ENCODE results near the gene METTL22.
A peak's percentile ranks its signal among the peaks of the same experiment; 100 is the strongest.
"Not testable (repeated sequence)": the region's sequence is repeated elsewhere in the genome, so short reads cannot be mapped to it uniquely, and the experiment has no call there.

METTL22 gene

DNA sequence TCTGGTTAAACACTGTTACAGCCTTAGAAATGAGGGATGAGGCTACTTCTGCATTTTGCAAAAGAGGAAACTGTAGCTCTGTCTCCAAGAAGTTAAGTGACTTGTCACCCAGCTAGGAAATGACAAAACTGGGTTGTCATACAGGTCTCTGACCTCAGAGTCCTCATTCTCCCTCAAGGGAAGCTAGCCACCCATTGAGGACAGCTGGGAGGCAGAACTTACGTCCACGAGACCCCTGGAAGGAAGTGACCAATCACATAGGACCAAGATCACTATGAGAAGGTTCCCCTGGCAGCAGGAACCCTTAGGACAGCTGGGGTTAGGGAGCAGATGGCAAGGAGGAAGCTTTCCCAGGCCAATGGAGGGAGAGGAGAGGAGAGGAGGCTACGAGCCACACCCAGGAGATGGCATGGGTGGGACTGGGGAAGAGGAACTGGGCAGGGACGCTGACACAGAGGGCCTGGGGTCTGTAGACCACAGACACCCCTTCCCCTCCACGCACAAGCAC is 11.2 kb downstream of the METTL22 start:
- no peak for DNase-seq (ENCODE audit: low spot score)

DNA sequence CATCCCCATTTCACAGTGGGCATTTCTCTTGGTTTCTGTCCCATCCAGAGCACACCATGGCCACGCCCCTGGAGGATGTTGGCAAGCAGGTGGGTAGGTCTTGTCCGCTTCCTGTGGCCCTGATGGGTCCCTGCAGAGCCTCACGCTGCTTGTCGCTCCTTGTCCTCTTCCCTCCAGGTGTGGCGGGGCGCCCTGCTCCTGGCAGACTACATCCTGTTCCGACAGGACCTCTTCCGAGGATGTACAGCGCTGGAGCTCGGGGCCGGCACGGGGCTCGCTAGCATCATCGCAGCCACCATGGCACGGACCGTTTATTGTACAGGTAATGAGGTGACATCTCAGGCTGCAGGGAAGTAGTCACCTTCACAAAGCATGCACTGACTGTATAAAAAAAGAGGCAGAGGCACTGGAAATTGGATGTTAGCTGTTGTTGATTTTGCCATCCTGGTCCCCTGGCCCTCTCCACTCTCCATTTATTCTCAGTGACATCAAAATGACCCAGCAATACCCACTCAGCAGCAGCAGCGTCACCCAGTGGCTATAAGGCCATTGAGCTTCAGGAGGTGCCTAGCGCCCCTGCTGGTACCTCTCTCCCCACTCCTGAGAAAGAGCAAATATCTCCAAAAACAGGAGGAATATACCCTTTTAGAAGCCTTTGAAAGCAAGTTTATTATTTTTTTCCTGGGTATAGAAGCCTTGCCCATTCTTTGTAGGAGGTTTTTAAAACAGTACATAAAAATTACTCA is 13.7 kb downstream of the METTL22 start:
- DNase-seq (ENCODE audit: low spot score) = no peak

DNA sequence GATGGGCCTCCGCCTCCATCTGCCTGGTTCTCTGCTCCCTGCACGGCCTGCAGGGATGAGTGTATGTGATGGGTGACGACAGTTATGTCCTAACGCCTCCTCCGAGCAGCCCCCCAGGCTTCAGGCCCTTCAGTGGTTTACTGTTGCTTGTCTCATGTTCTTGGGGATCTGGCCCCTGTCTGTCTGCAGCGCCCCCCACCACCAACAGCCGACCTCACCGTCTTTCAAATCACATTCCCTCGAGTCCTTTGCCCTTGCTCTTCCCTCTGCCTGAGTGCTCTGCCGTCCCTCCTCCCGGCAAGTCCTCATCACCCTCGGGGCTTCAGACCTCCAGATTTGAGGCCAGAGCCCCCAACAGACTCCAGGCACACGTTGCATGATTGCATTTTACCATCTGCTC is 18.2 kb downstream of the METTL22 start:
- DNase-seq (ENCODE audit: low spot score) = no peak

DNA sequence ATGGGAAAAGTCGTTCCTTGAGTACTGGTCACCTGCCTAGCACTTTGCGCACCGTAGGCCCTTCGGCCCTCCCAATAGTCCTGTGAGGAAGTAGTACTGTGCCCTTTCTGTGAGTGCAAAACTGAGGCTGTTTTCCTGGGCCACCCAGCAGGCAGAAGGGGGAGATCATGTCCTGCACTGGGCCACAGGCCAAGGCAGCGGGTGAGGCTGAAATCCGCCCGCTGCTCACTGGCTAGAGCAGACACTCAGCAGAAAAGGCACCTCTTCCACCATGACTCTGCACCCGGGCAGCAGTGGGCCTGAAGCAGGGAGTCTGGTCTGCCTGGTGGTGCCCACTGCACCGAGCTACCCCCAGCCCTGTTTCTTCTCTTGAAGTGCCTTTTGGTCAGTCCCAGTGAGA is 20.2 kb downstream of the METTL22 start:
- no peak for DNase-seq (ENCODE audit: low spot score)

DNA sequence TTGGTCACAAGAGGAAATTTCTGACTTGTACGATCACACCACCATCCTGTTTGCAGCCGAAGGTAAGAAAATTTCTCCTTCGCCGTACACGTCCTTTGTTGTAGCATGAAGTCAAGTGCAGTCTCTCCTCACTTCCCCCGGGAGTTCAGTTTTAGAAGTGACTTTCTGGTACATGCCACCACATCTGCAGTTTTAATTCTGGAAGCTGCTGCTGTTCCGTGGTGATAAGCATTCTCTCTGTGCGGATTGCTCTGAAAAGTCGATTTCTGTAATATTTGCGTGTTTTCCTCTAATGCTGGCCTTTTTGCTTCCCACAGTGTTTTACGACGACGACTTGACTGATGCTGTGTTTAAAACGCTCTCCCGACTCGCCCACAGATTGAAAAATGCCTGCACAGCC is 20.6 kb downstream of the METTL22 start:
- DNase-seq (ENCODE audit: low spot score) = no peak

DNA sequence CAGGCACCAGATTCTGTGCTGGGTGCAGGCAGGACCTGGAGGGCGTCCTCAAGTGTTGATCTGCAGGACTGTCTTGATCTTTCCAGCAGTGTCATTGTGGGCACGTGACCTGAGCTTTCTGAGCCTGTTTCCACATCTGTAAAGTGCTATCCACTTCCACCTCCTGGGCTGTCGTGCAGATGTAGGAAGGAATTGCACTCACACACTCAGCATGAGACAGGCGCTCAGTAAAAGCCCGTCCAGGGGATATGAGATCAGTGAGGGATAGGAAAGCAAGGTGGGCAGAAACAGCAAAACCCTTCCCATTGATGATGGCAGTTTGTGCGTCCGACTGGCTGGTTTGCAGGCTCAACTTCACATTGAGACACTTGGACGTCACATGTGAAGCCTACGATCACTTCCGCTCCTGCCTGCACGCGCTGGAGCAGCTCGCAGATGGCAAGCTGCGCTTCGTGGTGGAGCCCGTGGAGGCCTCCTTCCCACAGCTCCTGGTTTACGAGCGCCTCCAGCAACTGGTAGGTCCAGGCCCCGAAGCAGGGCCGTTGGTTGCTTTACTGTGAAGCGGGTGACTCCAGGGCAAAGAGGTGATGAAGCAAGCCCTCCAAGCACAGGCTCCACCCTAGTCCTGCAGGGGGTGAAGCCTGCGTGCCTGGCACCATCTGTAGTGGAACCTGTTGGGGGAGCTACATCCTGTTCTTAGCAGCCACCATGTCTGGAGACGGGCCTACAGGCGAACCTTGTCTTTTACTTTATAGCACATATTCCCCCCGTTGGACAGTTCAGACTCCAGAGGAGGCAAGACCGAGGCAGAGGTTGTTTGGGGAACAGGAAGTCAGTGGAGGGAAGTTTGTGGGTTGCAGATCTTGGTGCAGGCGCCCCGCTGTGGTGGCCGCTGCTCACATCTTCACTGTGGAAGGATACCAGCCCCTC is 23.0 kb downstream of the METTL22 start:
- DNase-seq (ENCODE audit: low spot score) = no peak

DNA sequence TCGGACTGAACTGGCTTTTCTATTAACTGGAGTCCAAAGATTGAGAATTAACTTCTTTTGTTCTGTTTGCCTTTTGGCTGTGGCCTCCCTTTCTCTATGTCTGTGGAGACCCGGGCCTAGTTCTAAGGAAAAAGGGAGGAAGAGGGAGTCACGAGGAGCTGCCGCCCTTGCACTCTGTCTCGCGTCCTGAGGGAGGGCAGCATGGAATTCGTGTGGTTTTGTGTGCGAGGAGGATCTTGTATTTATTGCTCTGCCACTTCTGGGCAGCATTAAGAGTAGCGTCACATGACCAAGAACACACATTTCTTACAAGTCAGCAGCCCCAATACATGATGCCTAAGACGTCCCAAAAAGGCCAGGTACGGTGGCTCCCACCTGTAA is 23.6 kb downstream of the METTL22 start:
- DNase-seq (ENCODE audit: low spot score) = no peak

DNA sequence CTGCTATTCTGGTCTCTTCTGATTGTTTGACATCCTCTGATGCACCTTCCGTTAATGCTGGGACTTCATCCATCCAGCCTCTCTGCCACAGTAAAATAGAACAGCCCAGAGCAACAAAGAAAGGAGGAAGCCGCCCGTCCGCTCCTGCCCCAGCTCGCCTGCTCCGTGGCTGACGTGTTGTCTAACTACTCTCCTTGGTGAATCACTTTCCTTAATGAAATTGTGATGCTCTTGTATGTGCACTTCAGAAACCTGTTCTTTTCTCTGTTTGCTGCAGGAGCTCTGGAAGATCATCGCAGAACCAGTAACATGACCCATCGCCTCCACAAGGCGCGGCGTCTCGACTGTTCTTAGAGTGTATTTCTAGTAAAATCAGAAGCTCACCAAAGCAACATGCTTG is 24.3 kb downstream of the METTL22 start:
- no peak for DNase-seq (ENCODE audit: low spot score)

DNA sequence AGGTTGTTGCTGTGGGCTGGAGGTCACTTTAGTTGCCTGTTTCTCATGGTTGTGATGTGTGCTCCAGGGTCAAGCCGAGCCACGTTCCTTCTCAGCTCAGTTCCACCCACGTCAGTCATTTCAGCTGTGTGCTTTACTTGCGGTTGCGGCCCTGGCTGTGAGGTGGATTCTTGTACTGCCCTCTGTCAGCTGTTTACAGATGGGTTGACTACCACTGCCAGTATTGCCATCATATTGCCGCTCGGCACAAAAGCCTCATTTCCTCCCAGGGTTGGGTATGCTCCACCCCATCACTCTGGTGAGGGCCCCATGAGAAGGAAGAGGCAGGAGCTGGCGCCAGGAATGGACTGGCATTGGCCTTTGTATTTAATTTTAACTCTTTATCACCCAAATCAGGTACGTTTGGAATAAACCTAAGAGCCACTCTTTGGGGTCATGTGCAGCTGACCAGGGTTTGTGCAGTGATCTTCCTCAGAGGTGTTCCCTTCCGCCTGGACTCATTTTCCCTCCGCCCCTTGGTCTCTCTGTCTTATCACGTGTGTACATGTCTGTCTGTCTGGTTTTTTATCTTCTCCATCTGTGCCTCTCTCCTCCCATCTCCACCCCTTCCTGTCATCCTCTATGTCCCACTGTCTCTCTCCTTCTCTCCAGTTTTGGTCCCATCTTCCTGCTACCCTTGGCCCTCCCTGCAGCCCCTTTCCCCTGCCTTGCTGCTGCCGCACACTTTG is 25.0 kb downstream of the METTL22 start:
- no peak for DNase-seq (ENCODE audit: low spot score)

DNA sequence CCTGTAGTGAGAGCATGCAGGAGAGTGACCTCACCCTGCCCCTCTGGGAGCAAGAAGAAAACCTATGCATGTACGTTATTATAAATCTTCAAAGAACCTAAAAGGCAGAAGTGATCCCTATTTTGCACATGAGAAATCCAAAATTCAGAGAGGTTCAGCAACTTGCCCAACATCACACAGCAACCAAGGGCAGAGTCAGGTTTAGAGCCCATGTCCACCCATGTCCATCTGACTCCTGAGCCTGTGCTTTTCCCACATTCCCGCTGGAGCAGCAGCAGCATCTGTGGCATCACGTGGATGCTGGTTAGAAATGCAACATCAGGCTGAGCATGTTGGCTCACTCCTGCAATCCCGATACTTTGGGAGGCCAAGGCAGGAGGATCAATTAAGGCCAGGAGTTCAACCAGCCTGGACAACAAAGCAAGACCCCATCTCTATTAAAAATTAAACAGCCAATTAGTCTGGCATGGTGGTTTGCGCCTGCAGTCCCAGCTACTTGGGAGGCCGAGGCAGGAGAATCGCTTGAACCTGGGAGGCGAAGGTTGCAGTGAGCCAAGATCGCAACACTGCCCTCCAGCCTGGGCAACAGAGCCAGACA is 26.3 kb downstream of the METTL22 start:
- no peak for DNase-seq (ENCODE audit: low spot score)

DNA sequence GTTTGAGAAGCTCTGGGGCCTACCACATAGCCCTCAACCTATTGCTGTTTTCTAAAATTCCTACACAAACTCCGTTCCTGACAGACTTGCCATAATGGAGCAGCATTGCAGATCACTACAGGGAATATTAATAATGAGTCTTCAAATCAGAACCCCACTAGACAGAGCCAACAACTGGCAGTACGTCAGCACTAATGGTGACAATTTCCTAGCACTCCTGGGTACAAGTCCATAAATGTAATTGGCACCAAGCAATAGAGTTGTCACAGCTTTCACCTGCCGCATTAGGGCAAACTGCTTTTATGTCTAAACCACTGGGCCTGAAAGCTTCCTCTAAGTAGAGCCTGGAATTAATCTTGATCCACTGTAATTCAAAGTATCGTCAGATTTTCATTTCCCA is 27.4 kb downstream of the METTL22 start:
- DNase-seq (ENCODE audit: low spot score) = no peak

DNA sequence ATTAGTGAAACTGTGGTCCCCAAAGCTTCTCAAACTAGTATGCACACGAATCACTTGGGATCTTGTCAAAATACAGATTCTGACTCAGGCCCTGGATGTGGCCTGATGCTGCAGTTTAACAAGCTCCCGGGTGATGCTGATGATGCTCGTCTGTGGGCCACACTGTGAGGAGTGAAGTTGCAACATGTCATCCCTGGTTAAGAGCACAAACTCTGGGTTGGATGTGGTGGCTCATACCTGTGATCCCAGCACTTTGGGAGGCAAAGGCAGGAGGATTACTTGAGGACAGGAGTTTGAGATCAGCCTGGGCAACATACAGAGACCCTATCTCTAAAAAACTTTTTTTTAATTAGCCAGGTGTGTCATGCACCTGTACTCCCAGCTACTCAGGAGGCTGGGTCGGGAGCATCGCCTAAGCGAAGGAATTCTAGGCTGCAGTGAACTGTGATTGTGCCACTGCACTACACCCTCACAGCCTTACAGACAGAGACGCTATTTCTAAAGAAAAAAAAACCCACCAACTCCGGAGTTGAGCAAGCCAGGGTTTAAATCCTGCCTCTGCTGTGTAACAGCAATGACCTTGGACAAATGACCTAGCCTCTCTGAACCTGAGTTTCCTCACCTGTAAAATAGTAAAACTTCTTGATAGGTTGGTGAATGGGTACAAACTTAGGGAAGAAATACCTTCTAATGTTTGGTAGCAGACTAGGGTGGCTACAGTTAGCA is 28.5 kb downstream of the METTL22 start:
- DNase-seq (ENCODE audit: low spot score) = no peak

DNA sequence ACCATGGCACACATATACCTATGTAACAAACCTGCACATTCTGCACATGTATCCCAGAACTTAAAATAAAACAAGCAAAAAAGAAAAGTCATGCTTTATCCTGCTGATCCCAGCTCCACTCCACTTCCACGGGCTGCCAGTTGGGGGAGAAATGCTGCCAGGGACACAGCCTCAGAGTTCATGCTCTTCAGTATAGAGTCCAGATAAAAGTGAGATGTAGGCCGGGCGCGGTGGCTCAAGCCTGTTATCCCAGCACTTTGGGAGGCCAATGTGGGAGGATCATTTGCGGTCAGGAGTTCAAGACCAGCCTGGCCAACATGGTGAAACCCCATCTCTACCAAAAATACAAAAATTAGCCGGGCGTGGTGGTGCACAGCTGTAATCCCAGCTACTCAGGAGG is 30.5 kb downstream of the METTL22 start:
- not testable (repeated sequence) for DNase-seq (ENCODE audit: low spot score)

DNA sequence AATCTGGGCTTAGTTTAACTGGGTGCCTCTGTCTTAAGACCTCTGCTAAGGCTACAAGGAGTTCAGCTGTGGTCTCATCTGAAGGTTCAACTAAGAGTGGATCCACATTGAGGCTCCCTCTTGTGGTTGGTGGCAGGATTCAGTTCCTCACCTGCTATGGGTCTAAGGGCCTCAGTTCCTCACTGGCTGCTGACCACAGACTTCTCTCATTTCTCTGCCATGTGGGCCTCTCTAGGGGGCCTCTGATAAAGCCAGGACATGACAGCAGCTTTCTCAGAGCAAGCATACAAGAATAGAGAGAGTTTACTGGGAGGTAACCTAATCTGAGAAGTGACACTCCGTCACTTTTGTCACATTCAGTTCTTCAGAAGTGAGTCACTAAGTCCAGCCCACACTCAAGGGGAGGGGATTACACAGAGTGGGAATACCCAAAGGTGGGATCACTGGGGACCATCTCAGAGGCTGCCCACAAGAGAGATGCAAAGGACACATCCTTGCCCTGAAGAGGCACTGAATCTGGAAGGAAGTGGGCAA is 33.8 kb downstream of the METTL22 start:
- peak; percentile 44 for DNase-seq (ENCODE audit: low spot score)

DNA sequence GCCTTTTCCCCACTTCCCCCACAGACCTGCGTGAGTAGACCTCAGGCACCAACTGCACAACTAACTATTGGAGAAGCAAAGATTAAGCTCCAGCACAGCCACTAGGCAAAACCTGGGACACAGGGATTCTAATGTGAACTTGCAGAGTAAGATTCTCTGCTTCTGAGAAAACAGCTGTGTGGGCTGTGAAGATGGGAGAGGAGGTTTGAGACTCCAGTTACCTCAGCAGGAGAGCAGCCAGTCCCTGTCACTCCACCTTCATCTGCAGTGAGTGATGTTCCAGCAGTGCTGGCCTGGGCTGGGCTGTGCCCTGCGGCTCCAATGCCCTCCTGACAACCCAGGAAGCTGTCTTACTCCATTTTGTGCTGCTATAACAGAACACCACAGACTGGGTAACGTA is 34.9 kb downstream of the METTL22 start:
- no peak for DNase-seq (ENCODE audit: low spot score)

DNA sequence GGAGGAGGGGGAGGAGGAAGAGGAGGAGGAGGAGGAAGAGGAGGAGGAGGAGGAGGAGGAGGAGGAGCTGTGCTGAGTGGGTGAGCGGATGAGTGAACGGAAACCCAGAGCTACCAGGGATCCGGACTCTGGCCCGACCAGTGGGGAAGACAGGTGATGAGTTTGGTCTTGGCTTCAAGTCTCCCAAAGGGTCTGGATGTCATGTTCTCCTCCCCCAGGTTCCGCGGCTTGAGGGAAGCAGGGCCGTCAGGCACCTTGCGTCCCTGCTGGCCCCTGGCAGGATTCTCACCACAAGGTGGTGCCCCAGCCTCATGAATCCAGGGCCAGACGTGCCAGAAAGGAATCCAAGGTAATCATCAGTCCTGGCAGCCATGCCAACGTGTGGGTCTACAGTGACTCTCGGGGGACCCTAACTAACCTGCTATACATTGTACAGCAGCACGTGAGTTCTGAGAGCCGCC is 39.4 kb downstream of the METTL22 start:
- peak; percentile 59 for DNase-seq (ENCODE audit: low spot score)

DNA sequence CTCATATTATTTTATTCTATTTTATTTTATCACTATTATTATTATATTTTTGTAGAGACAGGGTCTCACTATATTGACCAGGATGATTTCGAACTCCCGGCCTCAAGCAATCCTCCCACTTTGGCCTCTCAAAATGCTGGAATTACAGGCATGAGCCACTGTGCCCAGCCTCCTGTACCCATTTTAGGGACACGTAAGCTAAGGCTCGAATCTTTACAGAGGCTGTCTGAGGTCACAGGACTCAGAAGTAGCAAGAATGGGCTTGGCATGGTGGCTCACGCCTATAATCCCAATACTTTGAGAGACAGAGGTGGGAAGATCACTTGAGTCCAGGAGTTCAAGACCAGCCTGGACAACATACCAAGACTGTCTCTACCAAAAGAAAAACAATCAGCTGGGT is 40.2 kb downstream of the METTL22 start:
- DNase-seq (ENCODE audit: low spot score) = no peak

DNA sequence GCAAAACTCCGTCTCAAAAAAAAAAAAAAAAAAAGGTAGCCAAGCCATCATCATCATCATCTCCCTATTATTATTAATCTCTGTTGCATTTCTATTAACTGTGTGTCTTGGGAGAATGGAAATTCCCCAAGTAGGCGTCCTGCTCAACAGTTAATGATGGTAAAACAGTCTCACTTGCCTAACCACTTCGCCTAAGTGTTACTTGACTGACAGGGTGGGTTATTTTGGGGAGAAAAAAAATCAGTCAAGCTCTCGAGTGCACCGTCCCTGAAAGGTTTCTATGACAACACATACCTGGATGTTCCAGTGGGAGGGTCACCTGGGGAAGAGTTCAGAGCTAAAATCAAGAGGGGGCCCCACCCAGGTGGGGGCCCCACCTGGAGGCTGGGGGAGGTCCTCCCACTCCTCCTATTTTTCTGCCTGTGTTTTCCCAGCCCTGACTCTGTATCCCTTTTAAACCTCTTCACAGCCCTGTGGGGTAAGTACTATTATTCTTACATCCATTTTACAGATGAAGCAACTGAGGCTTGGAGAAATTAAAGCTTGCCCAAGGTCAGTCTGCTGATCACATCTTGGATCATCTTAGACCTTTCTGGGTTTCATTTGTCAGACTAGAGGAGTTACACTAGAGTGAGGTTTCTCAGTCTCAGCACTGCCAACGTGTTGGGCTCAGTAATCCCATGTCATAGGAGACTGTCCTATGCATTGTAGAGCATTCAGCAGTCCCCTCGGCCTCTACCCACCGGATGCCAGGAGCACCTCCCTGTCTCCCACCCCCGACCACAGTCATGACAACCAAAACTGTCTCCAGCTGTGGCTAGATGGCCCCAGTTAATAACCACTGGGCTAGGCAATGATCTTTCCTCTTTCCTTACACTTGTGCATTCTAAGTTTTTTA is 41.9 kb downstream of the METTL22 start:
- DNase-seq (ENCODE audit: low spot score) = no peak

DNA sequence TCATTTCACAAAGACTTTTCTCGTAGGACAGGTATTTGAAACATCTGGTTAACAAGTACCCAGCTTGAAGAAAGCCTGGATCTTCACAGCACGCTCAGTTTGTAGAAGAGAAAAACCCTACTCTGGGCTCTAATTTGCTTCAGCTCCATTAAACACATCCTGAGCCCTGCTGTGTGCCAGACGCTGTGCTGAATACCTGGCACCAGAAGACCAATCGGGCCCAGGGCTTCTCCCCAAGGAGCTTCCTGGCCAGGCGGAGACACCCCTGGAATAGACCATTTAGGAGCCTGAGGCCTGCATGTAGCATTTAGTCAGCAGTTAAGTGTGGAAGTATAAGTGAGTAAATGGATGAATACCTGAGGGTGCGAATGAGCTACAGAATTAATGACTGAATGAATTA is 44.0 kb downstream of the METTL22 start:
- DNase-seq (ENCODE audit: low spot score) = no peak

DNA sequence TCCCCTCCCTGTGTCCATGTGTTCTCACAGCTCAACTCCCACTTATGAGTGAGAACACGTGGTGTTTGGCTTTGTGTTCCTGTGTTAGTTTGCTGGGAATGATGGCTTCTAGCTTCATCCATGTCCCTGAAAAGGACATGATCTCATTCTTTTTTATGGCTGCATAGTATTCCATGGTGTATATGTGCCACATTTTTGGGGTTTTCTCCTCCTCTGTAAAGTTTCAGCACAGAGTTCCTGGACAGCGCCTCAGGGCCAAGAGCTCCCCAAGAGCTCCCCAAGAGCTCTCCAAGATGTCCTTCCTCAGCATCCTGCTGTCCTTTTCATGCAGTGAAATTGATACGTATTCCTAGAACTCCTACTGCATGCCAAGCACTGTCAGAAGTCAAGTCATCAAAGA is 46.0 kb downstream of the METTL22 start:
- DNase-seq (ENCODE audit: low spot score) = no peak

All from LoVo (cell line).